Hematopoietic multipotent progenitor cell treated with erythropoietin and hydrocortisone succinate and interleukin-3 and kit ligand, for 4 days (in vitro differentiated cells): ENCODE measurements around the gene MOB3B.

Source experiments
- DNase-seq: peaks from one replicate; pipeline ENCODE4 v3.0.0-alpha.2; 2015

The MOB3B gene

GRCh38 chr9:27540502-27540901 lies 10.9 kb upstream of the MOB3B start:
- DNase-seq, result no peak

GRCh38 chr9:27539479-27540441 lies 10.1 kb upstream of the MOB3B start:
- DNase-seq, result peak; percentile 8

DNA sequence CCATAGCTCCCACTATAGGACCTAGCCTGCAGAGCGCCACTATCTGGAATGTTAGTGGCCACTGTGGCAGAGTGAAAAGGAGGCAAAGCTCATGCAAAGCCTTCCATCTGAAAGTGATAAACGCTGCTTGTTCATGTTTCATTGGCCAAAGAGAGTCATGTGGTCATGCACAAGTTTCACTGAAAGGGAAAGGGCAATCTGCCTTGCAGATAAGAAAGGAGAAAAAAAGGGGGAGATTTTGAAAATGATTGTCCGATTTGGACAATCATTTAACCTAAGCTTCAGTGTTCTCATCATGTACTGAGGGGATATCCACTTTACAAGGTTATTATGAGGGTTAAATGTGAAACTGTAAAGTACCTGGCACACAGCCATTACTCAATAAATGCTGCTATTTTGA lies 9.0 kb upstream of the MOB3B start:
- no peak for DNase-seq

- no peak for DNase-seq
These were observed 8.1 kb upstream of the MOB3B start for GRCh38 chr9:27537756-27538155.

DNA sequence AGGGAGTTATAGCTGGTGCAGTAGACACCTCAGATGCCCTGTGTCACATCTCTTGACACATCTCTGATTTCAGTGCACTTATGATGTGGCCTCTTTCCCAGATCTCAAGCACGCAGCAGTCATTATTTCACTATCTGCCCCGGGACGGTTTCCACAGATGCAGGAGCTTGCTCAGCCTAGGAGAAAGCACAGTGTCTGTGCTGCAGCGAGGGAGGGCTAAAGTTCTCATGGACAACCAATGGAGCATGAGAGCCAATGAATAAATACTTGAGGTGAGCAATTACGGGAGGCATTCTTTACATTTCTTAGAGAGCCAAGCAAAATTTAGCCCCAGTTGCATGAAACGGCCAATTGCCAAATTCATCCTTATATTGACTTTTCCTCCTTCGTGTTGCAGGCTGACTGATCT lies 7.4 kb upstream of the MOB3B start:
- no peak for DNase-seq

GRCh38 chr9:27536168-27536567 lies 6.6 kb upstream of the MOB3B start:
- DNase-seq, result no peak

DNA sequence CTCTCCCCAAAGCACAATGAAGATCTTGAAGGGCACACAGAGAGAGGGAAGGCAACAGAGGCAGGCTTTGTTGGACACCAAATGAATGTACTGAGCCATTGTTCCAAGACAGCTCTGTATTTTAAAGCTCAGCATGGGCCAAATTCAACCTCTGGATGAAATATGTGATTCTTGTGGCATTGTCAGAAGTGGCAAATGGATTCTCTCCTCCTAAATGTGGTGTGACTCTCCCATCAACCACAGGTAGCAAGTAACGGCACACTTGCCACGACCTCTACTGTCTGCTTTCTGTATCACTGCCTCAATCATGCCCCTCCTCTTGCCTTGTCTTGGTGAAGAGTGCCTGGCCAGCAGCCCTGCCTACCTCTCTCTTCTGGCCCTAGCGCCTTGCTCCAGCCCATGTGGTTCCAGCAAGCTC lies 6.1 kb upstream of the MOB3B start:
- DNase-seq, result peak; percentile 25

DNA sequence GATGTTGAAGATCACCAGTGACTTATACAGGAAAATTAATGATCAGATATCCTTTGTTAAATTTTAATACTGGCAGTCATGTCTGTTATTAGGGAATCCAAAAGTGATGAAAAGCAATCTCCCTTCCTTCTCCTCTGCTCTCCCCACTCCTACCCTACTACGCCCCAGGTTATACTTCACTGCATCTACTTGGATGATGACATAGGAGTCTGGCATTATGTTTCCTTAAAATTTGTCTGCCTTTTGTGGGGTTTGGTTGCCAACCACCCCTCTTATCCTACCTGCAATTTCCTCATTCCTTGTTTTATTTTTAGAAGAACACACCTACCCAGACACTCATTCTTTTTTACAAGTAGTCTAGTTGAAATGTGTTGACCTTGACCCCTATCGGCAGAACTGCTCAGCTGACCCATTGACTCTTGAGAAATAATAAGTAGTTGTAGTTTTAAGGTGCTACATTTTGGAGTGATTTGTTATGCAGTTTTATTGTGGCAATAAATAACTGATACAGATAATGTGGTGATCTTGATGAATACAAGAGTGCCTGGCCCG lies 5.1 kb upstream of the MOB3B start:
- DNase-seq, result no peak

GRCh38 chr9:27534131-27534530 lies 4.5 kb upstream of the MOB3B start:
- DNase-seq, result no peak

GRCh38 chr9:27533311-27533710 lies 3.7 kb upstream of the MOB3B start:
- DNase-seq, result no peak

DNA sequence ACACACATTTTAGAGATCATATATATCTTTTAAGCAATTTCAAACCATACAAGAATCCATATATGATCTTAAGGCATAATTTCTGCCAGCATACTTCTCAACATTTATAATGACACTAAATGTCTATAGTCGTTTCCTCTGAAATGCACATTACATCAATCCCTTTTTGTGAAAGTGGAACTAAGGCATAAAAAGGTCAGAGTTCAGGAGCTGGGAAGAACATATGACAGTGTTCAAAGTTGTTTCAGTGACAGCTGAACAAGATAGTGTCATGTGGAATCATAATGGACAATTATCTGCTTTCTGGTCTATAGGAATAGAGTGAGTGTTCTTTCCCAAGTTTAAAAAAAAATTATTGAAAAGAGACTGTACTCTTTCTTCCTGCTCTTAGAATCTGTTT lies 2.4 kb upstream of the MOB3B start:
- no peak for DNase-seq

DNA sequence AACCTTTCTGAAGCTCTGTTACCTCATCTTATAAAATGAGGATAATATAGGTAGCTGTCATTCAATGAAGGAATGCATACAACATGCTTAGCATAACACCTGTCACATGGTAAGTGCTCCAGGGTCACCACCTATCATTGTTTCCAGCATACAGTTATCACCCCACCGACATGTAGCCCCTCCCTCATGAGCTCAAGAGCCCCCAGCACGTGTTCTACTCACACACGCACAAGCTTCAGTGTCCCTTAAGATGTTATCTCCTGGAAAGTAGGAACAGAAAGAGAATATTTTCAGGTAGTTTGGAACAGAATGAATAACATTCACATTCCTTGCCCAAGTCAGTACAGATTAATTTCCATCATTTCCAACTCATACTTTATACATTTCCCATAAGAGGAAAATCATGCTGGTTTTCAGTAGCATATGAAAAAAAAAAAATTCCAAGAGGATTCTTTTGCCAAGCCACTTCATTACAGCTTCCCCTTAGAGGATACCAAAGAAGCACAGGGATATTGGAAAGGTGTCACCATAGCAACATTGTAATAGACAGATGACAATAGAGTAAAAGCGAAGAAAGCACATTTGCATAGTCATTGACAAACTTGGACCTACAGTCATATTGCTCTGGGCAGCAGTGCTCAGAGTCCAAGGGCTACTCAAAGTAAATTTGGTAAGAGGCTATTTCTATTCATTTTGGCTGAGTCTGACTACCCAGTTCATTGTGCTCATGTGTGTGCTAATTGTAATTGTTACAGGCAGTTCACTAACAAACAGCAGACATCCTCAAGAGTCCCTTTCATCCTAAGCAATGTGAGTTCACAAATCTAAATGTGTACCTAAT lies 1.5 kb upstream of the MOB3B start:
- no peak for DNase-seq

- DNase-seq, result peak; percentile 57
These were observed 713 bp downstream of the MOB3B start for GRCh38 chr9:27528886-27529315.

DNA sequence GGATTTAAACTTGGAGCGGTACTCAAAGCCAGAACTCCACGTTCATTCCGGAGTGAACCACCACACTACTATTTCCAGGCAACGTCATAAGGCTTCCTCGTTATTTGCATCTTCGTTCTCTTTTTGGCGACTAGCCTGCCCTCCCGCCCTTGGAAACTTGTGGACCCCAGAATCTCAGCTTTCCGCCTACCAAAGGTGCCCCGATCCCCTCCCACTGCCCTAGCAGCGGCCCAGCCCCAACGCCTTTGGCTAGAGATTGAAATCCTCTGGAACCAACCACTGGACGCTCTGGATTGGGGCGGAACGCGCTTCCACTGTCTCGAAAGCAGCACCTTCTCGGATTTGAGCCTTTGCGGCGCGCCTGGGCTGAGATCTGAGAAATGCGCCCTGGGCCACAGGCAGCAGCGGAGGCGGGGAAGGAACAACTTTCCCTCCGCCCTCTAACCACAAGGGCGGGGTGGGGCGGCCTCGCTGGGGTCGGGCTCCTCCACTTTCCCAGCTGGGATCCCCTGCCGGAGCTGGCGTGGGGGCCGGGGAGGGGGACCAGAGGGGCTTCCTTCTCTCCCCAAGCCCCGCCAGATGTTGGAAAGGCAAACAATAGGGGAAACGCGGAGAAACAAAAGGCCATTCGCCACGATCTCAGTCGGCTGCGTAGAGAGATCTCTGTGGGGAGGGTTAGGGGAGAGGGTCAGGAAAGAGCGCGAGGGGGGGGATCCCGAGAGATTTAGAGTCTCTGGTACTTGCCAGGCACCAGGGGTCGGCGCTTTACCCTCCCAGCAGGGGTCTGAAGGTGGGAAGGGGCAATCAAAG lies 1.3 kb downstream of the MOB3B start:
- peak; percentile 80 for DNase-seq

DNA sequence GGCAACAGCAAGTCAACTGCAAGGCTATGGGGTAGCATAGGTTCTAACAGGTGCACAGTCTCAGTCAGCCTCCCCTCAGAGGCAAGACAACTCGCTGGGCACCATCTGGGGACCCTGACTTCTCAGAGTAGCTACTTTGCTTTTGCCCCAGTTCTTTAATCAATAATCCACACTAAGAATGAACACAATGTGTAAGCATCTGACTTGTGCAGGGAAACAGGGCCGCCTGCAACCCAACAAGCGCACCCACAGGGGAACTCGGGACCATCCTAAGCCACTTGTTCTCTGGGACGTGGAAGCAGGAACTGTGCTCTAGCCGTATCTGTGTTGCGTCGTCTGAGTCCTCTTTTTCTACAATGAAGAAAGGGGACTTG lies 1.9 kb downstream of the MOB3B start:
- DNase-seq, result no peak

DNA sequence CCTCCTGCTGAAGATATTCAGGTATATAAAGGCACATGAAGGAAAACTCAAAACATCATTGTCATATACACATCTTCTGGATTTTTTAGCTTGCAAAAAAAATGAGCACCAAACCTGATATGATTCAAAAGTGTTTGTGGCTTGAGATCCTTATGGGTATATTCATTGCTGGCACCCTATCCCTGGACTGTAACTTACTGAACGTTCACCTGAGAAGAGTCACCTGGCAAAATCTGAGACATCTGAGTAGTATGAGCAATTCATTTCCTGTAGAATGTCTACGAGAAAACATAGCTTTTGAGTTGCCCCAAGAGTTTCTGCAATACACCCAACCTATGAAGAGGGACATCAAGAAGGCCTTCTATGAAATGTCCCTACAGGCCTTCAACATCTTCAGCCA lies 5.4 kb downstream of the MOB3B start, which contains the start of gene IFNK:
Gene IFNK (plus strand): TSS at position 55 of the 400 bp plus-strand sequence. CDS start 47 bp downstream, at position 102.
- DNase-seq, result no peak

DNA sequence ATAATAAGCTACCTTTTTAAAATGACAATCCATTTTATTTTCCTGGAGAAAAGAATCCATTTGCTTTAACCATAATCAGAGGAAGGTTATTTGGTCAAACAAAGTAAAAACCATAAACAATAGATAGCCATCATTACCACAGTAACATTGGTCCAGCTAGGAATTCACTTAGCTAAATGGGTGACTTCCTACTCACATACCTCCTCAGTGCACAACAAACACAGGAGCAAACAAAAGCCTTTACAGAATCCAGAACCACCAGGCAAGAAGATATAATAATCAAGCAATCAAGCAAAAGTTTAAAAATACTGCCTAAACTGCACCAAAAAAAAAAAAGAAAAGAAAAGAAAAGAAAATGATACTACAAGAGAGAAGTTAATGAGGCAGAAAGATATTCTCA lies 6.5 kb downstream of the MOB3B start:
- DNase-seq, result no peak

DNA sequence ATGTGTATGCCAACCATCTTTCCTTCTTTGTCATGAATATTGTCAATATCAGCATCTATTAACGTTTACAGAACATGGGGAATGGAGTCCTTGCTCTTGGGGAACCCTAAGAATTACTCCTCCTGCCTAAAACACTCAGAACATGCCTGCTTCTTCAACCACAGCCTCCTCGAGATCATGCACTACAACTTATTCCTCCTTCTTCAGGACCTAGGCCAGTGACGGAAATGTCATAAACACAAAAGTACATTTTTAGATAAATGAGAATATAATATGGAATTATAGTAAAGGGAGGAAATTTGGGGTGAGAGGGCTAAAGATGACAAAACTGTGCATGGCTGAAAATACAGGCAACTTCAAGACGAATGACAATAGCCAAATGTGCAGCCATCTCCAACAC lies 8.6 kb downstream of the MOB3B start:
- no peak for DNase-seq

DNA sequence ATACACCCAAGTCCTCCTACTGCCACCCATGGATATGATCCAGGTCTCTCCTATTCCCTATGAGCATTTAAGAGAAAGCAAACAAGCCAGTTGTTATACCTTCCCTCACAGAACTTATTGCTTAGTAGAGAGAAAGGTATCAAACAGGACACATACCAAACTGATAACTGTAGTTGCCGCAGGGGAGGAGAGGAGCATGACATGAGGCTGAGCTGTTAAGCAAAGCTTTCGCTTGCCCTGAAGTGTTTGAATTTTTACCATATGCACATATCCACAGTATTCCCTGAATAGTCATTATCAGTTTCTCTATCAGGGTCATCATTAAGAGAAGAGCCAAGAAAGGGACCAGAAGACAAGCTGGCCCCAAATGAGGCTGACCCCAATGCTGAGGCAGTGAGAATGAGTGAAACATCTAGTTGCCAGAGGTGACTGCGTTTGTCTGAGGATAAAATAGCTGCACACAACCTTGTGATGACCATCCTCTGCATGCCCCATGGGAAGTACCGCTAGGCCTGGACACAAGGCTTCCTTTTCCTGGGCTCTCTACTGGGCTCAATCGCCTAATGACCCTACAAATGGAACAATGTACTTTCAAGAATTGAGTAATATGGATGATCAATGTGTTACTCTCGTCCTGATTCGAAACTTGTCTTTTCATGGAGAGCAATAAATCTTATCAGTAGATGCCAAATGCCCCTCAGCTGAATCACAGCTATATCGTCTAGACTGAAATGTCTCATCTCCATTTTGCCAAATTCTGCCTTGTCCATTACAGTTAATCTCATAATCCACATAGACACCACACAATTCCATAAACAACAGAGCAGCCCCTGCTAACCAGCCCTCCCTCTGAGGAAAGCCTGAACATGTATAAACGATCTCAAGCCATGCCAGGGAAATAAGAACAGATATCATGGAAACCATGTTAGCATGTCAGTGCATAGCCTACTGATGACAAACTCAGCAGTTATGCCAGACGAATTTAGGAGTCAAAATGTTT lies 9.8 kb downstream of the MOB3B start:
- no peak for DNase-seq

DNA sequence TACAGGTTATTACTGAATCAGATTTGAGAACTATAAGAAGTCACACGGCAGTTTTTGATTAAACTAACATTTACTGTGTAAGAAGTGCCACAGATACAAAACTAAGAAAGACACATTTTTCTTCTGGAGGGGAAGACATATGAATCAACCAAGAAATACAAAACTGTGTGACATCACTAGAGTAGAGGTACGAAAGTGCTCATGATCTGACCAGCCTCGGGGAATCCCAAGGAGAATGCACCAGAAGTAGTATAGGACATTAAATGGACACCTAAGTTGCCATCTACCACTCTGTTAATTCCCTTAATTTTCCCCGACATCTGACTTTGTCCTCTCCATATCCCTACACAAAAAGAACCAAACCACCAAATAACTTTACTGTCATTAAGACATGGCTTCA lies 10.8 kb downstream of the MOB3B start:
- no peak for DNase-seq

GRCh38 chr9:27518006-27518405 lies 11.6 kb downstream of the MOB3B start:
- DNase-seq, result no peak
